ENCODE measurements around the gene CEP44.
A peak's percentile ranks its signal among the peaks of the same experiment; 100 is the strongest.
"Not testable (repeated sequence)": the region's sequence is repeated elsewhere in the genome, so short reads cannot be mapped to it uniquely, and the experiment has no call there.

CEP44 gene, protein sequence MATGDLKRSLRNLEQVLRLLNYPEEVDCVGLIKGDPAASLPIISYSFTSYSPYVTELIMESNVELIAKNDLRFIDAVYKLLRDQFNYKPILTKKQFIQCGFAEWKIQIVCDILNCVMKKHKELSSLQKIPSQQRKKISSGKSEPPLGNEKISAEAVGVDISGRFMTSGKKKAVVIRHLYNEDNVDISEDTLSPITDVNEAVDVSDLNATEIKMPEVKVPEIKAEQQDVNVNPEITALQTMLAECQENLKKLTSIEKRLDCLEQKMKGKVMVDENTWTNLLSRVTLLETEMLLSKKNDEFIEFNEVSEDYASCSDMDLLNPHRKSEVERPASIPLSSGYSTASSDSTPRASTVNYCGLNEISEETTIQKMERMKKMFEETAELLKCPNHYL

DNA sequence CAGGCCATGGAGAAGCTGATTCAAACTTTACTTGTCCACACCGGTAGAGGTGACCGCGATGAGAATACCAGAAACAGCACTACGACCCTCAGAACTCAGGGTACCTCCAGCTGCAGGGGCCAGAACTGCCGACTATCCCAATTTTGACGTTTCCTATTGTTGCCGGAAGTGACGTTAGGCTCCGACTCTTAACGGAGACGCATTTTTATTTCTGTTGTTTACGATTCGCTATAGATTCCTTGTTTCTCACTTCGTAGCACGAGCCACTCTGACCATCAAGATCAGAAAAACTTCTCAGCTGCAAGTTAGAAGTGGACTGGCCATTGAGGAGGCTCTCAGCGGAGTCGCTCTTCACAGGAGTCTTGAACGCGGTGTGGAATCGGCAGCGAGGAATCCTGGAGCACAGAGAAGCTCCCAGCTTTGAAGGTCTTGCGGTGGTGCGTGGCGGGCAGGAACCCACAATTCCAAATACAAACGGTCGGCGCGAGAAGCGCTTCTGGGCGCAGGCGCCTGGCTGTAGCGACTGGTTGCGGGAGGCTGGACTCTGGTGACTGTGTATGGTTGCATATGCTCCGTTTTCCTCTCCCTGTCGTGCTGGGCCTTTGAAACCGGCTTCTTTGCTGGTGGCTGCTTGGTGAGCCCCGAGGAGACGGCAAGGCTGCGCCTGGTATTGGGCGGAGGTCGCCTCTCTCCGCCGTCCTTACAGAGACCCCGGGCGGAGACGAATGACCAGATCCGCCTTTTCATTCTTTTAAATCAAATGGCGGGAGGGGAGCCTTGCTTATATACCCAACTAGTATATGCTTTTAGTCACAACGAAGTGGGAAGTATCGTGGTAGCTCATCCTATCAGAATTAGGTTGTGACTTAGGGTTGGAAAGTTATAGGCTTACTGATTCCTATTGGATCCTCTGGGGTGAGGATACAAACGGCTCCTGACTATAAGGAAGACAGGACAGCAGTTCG, at the start of gene CEP44, which contains the start of gene FBXO8:
Gene CEP44, plus strand, starts transcription at position 405 of the 965 bp plus-strand sequence. CDS start 15,211 bp downstream, outside the sequence.
Gene FBXO8, minus strand, starts transcription at position 161 of the 965 bp plus-strand sequence. CDS start 20,575 bp downstream, outside the sequence.
- peak; percentile 35 for DNase-seq

DNA sequence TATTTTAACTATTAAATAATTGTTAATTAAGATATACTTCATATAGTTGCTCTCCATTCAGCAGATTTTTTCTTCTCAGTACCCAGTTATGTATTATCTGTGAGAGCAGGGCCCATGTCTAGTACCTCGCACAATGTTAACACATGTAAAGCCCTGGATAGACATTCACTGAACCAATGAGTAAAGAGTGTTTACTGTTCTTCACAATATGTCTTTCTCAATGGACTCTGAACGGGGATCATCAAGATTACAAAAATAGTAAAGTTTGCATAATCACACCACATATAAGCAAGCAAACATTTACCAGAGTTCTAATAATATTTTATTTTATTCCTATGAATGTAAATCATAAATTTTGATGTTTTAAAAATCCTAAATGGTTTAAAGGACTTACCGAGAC, 47.4 kb upstream of the CEP44 start:
- no peak for DNase-seq

DNA sequence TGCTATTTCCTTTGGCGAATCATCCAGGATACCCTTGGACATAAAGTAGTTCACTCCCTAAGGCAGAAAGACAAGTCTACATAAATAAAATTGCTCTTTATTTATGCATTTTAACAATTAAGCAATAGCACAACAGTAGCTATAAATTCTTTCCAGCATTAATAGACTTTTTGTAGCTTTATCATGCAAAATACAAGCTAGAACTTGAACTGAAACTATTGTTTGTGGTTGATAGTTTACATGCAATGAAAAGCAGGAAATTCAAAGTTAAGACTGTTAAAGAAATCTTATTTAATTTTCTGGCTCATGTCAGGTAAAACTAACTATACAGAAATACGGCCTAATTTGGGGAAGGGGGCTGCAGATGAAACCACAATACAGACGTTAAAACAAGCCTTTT, 42.5 kb upstream of the CEP44 start:
- DNase-seq, result no peak

DNA sequence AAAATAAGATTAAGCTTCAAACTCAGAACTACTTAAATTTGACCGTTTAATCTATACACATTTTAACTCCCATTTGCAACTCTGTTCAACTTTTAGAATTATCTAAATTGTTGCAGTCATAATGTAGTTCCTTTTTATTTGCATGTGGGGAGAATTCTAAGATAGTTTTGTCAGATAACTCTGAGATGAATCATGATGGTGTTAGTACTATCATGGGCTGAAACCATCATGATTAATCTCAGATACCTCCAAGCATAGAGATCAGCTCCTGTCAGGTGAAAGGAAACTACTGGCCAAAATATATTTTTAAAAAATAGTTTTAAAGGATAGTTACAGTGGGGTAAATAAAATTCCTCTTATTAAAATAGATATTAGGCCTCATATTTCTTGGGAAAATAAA, 39.3 kb upstream of the CEP44 start:
- DNase-seq, result no peak

DNA sequence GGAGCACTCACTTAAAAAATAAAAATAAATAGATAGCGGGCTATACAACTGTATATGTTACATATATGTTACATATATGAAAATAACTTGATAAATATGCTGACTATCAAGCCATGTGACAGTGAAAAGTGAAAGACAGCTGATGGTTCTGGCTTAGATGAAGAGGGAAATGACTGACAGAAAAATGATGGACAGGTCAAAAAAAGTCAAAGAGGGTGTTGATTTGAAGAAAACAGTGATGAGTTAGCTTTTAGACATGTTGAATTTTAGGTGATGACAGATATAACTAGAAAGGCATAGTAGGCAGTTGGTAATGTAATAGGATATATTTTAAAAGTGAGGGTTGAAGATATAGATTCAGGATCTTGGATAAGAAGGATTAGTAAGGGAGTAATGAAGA, 38.0 kb upstream of the CEP44 start:
- DNase-seq, result no peak

DNA sequence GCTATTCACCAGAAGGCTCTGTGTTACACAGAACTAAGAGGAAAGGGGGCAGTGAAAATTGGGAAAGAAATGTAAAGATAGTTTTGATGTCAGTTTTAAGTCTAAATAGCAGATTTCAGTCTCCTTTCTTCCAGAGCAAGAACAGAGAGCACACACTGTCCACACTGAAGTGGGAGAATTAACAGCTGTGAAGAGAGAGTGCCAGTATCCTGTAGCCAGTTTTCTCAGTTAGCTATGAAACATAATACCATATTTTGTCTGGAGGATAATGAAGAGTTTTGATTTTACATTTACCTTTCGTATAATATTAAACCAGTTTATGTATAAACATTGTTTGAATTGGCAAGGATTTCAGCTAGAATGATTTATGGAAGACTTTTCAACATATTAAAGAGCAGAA, 35.3 kb upstream of the CEP44 start:
- no peak for DNase-seq

DNA sequence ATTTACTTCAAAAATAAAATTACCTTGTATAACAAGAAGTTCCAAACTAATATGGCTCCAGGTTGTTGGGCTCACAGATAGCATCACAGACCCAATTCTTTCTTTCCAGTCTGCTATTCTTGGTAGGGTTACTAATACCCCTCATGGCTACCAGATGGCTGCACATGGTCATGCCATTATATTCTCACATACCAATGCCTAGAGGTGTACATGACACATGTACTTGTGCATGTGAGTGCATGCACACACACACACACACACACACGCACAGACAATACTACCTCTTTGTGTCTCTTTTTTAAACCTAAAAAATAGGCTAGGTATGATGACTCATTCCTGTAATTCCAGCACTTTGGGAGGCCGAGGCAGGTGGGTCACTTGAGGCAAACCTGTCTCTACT, 31.3 kb upstream of the CEP44 start:
- no peak for DNase-seq

DNA sequence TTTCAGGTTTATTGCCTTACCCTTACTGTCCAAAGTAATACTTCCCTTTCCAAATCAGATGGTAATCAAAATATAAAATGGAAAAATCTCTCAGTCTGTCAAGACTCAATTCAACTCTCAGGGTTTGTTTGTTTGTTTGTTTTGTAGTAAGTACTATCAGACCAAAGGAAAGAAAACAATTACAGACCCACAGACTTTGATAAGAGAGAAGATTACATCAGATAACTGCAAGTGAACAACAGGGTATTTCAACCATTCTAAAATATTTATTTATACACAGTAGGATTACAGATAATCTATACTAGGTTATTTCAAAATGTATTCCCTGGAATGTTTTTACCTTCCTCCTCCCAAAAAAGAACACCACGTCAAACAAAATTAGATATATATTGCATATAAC, 29.1 kb upstream of the CEP44 start:
- DNase-seq, result no peak

DNA sequence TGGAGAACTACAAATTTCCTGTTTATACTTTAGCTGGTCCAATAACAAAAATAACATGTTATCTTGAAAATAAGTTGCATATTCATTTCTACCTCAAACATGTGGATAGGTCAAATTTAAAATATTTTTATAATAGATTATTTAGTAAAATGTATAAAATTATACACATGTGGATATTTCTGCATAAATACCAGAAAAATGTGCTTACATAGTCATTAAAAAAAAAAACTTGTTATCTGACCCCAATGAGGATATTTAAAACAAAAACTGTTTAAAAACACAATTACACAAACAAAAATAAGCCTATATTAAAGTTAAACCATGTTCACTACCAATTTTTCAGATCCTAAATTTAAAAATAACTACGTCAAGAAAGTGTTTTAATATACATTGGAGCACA, 28.3 kb upstream of the CEP44 start:
- no peak for DNase-seq

DNA sequence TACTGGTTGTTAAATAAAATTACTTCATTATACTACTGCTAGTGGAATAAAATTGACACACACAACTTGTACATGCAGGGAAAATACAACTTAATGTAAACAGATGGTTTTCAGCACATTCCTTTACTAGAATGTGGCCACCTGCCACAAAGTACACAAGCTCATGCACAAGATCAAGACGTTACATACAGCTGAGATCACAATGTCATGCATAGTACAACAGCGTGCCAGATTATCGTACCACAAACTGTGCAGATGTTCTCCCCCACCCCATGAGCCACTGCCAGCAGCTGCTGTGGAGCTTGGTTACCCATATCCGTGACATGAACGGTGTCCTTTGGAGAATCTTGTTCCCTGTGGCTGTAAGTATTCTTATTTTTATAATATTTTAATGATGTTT, 27.9 kb upstream of the CEP44 start:
- no peak for DNase-seq

DNA sequence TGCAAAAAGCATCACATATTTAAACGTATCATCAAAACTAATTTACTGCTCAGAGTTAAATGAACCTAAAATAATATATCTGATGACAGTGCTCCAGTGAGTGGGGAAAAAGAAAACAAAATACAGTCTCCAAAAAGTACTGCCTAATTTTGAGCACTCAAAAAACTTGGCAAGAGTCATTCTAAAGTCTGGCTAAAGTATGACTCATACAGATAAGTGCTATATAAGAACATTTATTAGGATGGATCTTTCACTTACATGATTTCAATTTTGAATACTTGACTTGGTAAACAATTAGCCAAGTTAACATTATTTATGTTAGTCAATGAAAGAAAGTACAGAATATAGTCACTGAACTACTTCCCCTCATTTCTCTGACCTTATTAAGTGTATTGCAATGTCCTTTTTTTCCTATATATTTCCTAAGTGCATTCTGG, 27.4 kb upstream of the CEP44 start:
- DNase-seq, result no peak

DNA sequence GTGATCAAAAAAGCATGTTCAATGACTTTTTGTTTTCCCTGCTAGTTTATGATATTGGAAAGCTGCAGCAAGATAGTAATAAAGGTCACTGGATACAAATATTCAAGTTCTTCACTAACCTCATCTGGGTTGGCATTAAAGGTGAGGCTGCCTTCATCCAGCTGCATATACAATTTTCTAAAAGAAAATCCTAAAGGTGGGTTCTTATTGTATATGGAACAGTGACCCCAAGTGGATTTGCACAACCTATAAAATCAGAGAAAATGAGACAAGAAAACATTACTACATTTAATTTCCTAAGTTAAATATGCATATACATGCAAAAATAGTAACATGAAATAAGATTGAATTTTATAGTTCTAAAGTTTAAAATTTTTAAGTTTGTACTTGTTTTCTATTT, 24.1 kb upstream of the CEP44 start:
- no peak for DNase-seq

DNA sequence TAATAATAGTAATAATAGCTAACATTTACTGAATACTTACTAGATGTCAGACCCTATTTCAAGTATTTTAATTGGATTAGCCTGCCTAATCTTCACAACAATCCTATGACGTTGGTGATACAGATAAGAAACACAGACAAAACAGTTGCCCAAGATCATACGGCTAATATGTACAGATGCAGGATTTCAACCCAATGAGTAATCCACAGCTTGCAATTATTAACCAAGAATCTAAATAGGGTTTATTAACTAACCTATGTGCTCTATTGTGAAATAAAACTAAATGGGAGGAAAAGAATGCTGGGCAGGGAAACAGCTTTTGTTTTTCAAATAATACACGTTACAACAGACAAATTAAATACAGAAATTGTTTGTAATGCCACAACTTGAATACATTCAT, 23.6 kb upstream of the CEP44 start:
- DNase-seq, result no peak

DNA sequence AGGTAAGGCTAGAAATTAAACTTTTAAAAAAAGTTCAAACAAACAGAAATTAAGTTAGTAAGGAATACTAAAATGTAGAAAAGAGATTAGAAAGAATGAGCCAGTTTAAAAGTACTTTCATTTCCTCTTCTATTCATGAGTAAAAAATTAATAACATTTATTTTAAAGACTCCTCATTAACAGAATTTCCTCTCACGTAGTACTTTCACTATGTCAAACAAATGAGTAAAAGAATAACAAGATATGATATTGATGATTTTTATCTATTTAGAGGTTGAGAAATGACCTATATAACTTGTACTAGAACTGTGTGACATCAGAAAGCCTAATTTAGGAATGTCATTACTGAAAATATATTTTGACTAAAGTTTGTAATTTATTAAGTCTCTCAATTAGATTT, 22.3 kb upstream of the CEP44 start:
- DNase-seq, result not testable (repeated sequence)

DNA sequence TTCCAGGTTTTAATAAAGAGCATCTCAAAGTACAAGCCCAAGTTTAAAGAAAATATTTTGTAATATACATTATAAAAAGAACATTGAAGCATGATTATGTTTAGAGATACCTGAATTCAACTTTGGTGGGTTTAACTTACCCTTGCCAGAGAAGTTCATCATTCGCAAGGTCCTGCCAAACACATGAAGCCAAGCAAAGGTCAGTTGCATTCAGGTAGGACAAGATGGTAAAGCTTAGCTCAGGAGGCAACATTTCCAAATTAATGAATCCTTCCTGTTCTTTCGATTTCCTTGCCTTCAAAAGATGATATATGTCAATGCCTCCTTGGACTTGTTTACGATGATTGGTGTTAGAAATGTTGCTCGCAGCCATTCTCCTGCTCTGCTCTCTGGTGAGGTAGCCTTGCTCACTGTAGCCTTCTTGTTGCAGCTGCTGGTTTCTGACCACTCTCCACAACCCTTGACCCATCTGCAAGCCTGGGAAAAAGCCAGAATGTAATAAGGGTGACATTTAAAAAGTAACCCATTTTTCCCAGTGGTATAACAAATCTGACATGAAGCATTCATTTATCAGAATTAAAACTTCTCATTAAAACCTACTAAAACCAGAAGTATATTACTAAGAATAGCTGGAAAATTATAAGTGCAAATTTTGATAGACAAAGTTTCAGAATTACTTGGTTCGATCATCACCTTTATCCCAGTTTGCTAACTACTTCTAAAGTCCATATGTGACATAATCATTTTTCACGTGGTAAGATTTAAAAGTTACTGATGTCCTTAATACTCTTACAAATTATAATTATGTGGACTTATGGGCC, 20.9 kb upstream of the CEP44 start:
- DNase-seq, result no peak

DNA sequence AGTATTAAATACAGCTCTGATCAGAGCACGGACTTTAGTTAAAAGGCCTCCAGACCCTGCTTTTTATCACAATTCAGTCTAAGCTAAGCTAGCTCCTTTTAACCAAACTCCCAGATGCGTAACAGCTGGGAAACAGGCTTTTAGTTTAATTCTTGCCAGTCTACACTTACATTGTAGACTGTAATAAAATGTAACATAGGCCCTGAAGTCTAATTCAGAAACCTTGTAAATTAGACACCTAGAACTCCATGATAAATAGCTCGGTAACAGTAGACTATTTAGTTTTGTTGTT, 20.3 kb upstream of the CEP44 start:
- no peak for DNase-seq

DNA sequence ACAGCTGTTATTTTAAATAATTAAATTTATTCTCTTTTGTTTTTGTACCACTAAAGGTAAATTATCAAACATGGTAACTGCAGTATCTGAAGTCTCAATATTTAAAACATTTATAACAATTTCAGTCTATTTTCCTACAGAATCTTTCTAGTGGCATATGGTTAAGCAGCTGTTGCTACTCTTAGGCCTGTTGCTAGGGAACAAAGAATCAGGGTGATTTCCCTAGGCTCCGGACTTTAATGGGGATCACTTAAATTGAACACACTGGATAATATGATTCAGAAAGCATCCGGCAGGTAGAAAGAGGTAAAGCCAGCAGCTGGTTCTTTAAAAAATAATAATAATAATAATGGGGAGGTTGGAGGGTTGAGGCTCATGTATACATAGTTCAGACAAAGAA, 17.8 kb upstream of the CEP44 start:
- no peak for DNase-seq

DNA sequence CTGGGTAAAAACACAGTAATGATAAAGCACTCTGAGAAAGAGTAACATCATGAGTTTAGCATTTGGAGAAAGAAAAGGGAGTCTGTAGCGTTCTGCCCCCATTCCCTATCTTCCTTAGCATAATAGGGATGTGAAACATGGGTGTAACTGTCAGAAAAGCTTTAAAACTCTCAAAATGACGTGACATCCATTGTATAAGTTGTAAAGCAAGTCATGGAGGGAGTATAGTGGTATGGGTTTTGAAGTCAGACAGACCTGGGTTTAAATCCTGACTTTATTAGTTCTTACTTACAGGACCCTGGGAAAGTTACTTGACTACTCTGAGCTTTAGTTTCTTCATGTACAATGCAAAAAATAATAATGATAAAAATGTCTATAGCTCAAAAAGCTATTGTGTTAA, 17.3 kb upstream of the CEP44 start:
- DNase-seq, result no peak

DNA sequence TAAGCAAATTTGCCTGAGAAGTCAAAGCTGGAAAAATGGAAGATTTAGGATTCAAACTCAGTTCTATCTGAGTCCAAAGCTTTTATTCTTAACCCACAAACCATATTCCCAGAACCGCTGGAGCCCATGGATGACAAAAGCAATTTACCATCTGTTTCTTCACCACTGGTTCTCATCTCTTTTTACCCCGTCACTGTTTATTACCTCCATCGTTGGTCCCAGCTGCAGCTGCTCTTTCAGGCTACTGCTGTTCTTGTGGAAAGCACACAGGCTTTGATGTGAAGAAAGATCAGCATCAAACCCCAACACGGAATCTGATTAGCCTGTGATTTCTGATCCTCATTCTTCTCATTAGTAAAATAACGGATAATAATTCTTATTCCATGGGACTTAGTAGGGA, 9.8 kb upstream of the CEP44 start:
- no peak for DNase-seq

DNA sequence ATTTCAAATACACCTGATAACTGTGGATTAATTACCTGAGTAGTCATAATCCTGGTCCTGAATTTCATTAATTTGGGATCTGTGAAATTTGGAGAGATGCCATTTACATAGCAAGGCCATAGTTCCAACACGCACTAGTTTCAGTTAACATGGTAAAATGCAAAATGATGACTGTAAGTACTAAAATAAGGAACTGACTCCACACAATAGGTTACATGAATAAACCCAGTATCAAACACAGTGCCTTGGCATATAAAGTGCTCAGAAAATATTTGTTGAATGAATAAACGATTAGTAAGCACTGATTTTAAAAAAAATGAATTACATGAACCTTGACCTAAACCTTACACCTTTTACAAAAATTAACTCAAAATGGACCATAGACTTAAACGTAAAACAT, 9.3 kb upstream of the CEP44 start:
- no peak for DNase-seq

DNA sequence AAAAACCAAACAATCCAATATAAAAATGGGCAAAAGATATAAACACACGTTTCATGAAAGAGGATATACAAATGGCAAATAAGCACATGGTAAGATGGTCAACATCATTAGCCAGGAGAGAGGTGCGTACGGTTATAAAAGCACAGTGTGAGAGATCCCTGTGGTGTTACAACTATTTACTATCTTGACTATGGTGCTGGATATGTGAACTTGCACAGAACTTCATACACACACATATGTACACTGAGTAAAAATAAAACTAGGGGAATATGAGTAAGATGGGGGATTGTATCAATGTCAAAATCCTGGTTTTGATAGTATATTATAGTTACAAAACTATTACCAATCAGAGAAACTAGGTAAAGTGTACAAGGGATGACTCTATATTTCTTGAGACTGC, 8.6 kb upstream of the CEP44 start:
- no peak for DNase-seq

DNA sequence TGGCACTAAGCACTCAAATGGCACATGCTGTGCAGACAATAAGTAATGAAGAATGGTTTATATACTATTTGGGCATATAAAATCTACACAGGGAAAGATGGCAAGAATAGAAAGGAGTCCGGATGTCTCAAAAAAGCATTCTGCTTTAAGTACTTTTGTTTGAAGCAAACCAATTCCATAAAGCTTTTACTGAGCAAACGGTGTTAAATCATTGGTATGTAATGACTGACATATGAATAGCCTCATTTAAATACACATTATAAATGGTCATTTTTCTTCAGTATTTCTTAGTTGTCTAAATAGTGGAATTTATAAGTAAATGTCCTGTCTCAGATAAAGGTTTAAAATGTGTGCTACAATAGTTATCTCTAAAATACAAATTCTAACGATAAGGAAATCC, 6.3 kb upstream of the CEP44 start:
- no peak for DNase-seq

DNA sequence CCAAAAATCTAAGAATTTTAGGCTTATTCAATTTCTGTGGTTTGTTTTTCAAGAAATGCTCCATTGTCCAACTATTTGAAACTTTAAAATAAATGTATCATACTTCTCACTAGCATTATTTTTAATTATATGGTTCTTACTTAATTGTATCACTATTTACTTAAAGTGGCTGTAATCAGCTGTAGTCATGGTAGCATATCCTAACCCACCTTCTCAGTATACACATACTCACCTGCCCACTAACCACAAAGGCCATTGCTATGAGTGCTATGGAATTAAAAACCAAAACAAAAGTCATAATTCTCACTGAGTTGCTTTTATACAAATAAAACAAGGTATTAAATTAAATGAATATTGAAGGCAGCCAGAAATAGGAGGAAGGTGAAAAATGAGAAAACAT, 5.2 kb upstream of the CEP44 start:
- DNase-seq, result no peak
